Left ventricle myocardium inferior (tissue), 1 donor: ENCODE results near the gene PAPSS1. TPM values are rescaled to one million over a fixed set of nuclear protein-coding genes. Genes with fewer than 3 reads are reported as not detected.

ENCODE experiments used
- DNase-seq: peaks from one replicate; pipeline ENCODE4 v3.0.0-alpha.2; 2020
- H3K27ac ChIP-seq: fragments of 200-600 bp; replicated peaks from 2 replicates; pipeline ENCODE4 v1.8.0; 2021
- H3K27me3 ChIP-seq: fragments of 200-600 bp; 2 replicates; pipeline ENCODE4 v1.8.0; 2021; ENCODE audit warnings: low read depth
- H3K36me3 ChIP-seq: fragments of 200-600 bp; 2 replicates; pipeline ENCODE4 v1.8.0; 2021
- H3K4me1 ChIP-seq: fragments of 200-600 bp; 2 replicates; pipeline ENCODE4 v1.8.0; 2021
- H3K4me3 ChIP-seq: fragments of 200-600 bp; 2 replicates; pipeline ENCODE4 v1.8.0; 2021; ENCODE audit warnings: mild to moderate bottlenecking, moderate library complexity
- H3K9me3 ChIP-seq: fragments of 200-600 bp; replicated peaks from 2 replicates; pipeline ENCODE4 v1.8.0; 2021
- CTCF ChIP-seq: fragments of 200-600 bp; IDR thresholded peaks from 2 replicates; pipeline ENCODE4 v1.8.0; 2021; ENCODE audit warnings: antibody characterized with exemption, mild to moderate bottlenecking, borderline replicate concordance
- intact Hi-C: fragments of 100-400 bp; cut with micrococcal nuclease; formaldehyde crosslinking; loops from one replicate; pipeline ENCODE4 v1.11.0; 2022
- total RNA-seq: library from RNA; stranded (reverse); fragmentation: NEBNext Ultra II Directional; extraction: Animal tissue kit (Norgen Biotek cat#: 25700); gene quantifications from one replicate; pipeline ENCODE4 v1.2.1, GENCODE V29; 2021
- donor health status: DM: no; HTN: yes; CAD: no; lungs with severe emphysema.

Gene PAPSS1
- total RNA-seq, 1 donor from 2014 or later: 10.0 TPM

GRCh38 chr4:107712236-107712635 is 7.8 kb downstream of the PAPSS1 start:
- no peak overlapping the region for H3K27ac ChIP-seq
- H3K27me3 ChIP-seq: no peaks in the 10 kb centered on the region
- H3K4me1 ChIP-seq: no peaks in the 10 kb centered on the region
- intact Hi-C loops: no loop called here
- peaks cover 16% of the 10 kb centered on the region for H3K9me3 ChIP-seq
- DNase-seq: no peak
- H3K4me3 ChIP-seq: no peak overlapping the region
- H3K36me3 ChIP-seq: peaks cover 2% of the 10 kb centered on the region
- no peak for TF ChIP-seq CTCF

- no peak for DNase-seq
- H3K27ac ChIP-seq: no peak overlapping the region
- H3K36me3 ChIP-seq: peaks cover 6% of the 10 kb centered on the region
- H3K4me1 ChIP-seq: no peaks in the 10 kb centered on the region
- H3K9me3 ChIP-seq: peaks cover 20% of the 10 kb centered on the region
- intact Hi-C loops: no loop called here
- no peak for TF ChIP-seq CTCF
- no peak overlapping the region for H3K4me3 ChIP-seq
- H3K27me3 ChIP-seq: no peaks in the 10 kb centered on the region
Observed at GRCh38 chr4:107711831-107712230, 8.2 kb downstream of the PAPSS1 start.

GRCh38 chr4:107710493-107711459 is 9.3 kb downstream of the PAPSS1 start:
- Histone ChIP-seq H3K4me3 (no peak overlapping the region), H3K27ac (no peak overlapping the region), H3K4me1 (no peaks in the 10 kb centered on the region), H3K9me3 (peaks cover 30% of the 10 kb centered on the region), H3K36me3 (peaks cover 11% of the 10 kb centered on the region), H3K27me3 (no peaks in the 10 kb centered on the region)
- intact Hi-C loops: no loop called here
- TF ChIP-seq CTCF: no peak
- DNase-seq: no peak

GRCh38 chr4:107709916-107710315 is 10.1 kb downstream of the PAPSS1 start:
- Histone ChIP-seq H3K9me3 (peaks cover 39% of the 10 kb centered on the region), H3K27me3 (no peaks in the 10 kb centered on the region), H3K4me3 (no peak overlapping the region), H3K36me3 (peaks cover 13% of the 10 kb centered on the region), H3K4me1 (no peaks in the 10 kb centered on the region), H3K27ac (no peak overlapping the region)
- no peak for DNase-seq
- intact Hi-C loops: no loop called here
- TF ChIP-seq CTCF: no peak

GRCh38 chr4:107708225-107708624 is 11.8 kb downstream of the PAPSS1 start:
- DNase-seq: no peak
- H3K4me3 ChIP-seq: no peak overlapping the region
- peaks cover 56% of the 10 kb centered on the region for H3K9me3 ChIP-seq
- peaks cover 13% of the 10 kb centered on the region for H3K36me3 ChIP-seq
- intact Hi-C loops: no loop called here
- H3K27ac ChIP-seq: no peak overlapping the region
- no peaks in the 10 kb centered on the region for H3K27me3 ChIP-seq
- no peaks in the 10 kb centered on the region for H3K4me1 ChIP-seq
- TF ChIP-seq CTCF: no peak
